NCI-H2196 (cell line): ENCODE results near the gene UNC5C.

Experiments
- DNase-seq: peaks from one replicate; lab custom pipeline; 2025; ENCODE audit not compliant: unreplicated experiment; lab: John Stamatoyannopoulos, UW

The UNC5C gene

DNA sequence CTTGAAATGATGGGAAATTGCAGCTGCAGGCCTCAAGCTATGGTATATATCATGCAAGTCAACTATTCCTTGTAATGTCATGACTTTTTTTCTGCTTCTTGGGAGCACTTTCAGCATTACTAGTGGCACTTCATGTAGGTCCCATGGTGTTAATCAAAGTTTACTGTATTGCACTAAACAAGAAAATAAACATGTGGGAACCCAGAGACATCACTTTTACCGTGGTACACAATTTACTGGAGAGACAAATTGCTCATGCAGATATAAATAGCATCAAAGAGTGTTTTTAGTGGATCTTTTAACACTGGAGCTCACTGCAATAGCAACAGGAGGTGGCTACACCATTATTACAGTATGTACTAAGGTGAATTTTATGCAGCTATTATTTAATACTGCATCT, 79.2 kb downstream of the UNC5C start:
- no peak for DNase-seq

- DNase-seq = no peak
These were observed 82.0 kb downstream of the UNC5C start for GRCh38 chr4:95466791-95467190.

DNA sequence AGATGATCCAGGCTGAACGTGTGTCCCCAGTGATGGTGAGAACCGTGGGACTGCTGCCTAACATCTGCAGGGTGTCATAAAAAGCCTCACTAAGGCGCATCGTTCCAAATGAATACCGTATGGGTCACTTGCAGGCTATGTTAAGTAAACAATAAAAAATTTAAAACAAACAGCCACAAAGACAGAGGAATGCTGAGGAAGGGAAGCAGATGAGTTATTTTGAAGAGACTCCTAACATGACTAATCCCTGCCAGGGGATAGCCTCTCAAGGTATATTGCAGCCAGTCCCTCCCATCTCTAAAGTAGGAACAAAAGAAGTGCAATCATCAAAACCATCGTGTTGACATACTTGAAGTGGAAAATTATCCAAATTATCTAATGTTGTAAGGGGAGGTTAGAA, 83.8 kb downstream of the UNC5C start:
- no peak for DNase-seq

- DNase-seq = no peak
These were observed 85.9 kb downstream of the UNC5C start for GRCh38 chr4:95462921-95463320.

DNA sequence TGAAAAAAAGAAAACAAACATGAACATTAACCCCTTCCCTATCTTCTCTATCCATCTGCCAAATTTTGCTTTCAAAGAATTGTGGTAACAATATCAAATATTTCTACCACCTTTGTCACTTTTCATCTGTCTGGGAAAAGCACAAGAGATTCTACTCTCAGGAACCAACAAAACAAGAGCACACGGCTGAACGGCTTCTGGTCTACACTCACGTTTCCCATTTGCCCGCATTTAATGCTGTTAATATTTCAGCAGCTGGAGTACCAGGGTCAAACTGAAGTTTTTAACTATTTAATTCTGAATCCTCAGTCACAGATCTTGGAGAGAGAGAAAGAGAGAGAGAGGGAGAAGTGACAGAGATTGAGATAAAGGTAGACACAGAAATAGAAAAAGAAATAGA, 91.4 kb downstream of the UNC5C start:
- DNase-seq = no peak

GRCh38 chr4:95450294-95450693, 98.5 kb downstream of the UNC5C start:
- DNase-seq = no peak

- DNase-seq = no peak
These were observed 102.6 kb downstream of the UNC5C start for GRCh38 chr4:95446173-95446572.

DNA sequence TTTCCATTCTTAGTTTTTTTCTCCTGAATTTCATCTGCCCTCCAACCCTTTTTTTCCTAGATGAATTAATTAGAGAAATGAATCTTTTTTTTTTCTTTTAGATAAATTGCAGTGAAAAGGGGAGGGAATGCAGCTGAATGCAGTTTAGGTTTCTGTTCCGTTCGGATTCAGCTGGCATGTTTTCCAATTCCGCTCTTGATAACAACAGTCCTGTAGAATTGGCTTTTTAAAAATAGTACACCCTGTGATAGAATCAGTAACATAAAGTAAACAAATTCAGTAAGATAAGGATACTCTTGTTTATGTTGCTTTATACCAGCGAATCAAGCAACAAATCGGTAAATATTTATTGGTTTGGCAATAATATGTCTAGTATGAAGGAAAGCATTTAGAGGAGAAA, 103.5 kb downstream of the UNC5C start:
- no peak for DNase-seq

GRCh38 chr4:95444812-95445211, 104.0 kb downstream of the UNC5C start:
- no peak for DNase-seq

DNA sequence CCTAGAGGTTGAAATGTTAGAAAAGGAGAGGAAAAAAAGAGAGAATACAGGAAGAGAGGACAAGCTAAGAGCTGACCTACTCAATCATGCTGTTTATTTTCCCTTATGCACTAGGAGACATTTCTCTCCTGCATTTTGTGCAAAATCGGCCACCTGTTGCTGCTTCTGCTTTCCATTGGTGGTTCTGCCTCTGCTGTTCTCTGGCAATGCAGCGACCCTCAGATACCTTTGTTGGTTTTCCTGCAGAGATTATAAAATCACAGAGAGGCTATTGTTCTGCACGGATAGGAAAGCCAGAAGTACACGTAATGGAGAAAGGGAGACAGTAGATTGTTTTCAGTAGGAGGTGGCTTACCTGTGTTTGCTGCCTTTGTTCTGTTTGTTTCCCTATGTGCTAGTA, 108.9 kb downstream of the UNC5C start:
- no peak for DNase-seq

- DNase-seq = no peak
These were observed 109.7 kb downstream of the UNC5C start for GRCh38 chr4:95439071-95439470.

DNA sequence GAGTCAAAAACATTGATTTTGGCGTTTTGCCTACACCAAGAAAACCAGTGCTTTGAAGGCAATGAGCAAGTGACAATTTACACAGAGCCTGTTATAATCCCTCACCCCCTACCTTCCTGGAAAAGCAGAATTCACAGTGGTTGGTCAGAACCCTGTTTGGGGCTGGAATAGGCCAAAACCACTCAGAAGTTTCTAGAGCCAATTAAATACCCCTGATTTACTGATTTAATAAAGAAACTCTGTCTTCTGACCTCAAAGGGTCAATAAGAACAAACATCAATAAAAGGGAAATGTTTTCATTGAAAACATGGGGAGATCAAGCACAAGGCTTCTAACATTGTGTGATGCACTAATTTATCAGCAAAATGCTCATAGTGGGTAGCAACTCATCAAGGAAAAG, 116.3 kb downstream of the UNC5C start:
- no peak for DNase-seq

GRCh38 chr4:95431678-95432077, 117.1 kb downstream of the UNC5C start:
- DNase-seq = no peak

DNA sequence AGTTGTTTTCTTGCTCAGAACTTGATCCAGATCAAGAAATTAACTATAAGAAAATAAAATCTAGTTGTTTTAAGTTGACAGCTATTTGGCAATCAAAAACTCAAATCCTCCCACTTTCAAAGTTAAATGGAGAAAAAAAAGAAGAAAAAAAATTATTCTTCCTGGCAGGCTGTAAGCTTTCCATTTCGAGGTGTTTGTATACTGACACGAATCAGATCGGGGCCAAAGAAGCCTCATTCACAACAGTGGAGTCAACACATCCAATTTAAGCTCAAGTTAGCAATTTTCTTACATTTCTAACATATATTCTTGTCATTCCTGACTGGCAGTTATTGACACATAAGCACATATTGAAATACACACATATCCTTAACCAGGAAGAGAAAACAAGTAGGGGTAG, 119.4 kb downstream of the UNC5C start:
- DNase-seq = no peak

GRCh38 chr4:95428291-95429070, 120.3 kb downstream of the UNC5C start:
- no peak for DNase-seq

- no peak for DNase-seq
These were observed 122.3 kb downstream of the UNC5C start for GRCh38 chr4:95426455-95426854.

DNA sequence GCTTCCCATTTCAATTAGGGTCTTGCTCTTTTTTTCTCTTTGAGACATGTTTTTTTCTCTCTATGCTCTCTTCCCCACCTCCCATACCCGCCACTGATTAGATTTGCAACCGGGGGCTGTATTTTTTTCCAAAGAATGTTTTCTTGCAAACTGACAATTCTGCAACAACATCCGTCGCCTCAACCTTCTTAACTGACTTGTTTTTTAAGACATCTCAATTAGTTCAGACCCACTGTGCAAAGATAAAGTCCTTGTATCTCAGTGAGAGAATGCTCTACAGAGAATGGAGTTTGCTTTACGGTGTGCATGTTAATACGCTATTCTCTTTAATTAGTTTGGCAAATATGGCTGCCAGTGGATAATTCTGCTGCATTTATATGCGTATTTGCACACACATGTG, 126.3 kb downstream of the UNC5C start:
- no peak for DNase-seq

GRCh38 chr4:95421869-95422268, 126.9 kb downstream of the UNC5C start:
- DNase-seq = no peak

DNA sequence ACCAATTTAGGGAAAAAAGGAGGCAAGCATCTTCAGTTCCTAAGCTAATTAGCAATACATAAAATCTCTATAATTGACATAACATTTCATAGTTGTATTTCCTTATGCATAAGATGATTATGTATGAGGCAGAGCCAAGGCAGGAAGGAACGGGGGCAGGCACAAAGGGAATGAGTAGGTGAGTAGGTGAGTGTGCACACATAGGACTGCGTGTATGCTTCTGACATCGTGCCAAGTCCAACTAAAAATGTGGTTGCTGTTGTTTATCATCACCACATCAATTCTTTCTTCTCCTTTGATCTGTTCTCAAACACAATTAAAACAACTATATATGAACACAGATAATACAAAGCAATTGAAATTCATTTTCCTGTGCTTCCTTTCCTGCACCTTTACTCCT, 131.2 kb downstream of the UNC5C start:
- no peak for DNase-seq

- no peak for DNase-seq
These were observed 133.4 kb downstream of the UNC5C start for GRCh38 chr4:95415346-95415771.

DNA sequence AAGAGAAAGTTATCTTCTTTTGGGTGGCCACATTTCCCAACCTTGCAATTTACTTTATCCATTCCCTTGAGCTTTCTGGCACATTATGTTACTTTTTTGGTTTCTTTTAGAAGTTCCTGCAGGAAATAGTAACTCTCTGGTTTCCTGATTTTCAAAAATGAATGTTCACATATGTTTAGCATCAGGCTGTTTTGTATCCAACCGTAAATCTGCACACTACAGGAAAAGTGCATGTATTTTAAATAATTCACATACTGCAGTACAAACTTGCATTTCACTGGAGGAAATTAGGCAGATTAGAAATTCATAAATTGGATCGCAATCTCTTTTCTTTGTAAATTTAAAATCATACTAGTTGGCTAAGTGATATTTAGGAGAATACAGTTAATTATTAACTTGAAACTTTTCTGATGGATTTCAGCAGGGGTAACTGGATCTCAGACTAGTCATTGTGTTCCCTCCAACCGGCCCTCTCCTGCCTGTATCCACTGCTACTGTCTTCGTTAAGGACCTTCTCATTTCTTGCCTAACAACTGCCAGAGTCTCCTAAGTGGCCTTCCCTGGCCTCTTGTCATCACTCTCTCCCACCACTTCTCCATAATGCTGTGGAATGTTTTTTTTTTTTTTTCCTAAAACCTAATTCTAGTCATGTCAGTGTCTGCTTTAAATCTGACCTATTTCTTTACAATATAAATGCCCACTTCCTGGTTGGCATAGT, 137.2 kb downstream of the UNC5C start:
- no peak for DNase-seq

DNA sequence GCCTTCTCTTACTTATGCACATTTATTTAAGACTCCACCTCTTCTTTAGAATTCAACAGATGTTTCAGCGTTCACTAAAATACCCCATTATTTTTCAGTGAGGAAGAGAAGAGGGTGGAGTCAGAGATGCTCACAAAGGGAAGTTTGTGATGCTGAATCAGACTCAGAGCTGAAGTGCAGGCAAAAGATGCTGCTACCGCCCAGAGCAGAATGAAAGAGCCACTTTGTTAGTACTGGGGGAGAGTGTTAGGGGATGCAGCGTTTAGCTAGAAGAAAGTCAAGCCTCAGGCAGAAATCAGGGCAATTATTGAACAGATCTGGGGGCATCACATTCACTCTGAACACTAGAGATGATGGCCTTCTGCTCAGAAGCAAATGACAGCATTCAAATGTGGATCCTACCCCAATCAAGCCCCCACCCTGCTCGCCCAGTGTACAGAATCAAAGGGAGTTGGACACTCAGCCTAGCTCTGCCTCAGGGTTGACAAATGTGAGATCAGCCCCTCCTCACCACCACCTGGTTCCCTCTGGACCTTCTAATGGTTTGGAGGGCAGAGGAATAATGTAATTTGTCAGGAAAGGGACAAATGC, 138.3 kb downstream of the UNC5C start:
- no peak for DNase-seq
